ENCODE data around the gene KRT77.
"Not testable (repeated sequence)": the region's sequence is repeated elsewhere in the genome, so short reads cannot be mapped to it uniquely, and the experiment has no call there.

Gene KRT77

GRCh38 chr12:52703424-52703823 is at the start of gene KRT77:
Gene KRT77, minus strand, starts transcription at chr12:52703524. Its CDS starts 90 bp downstream, at chr12:52703434.
- no peak for DNase-seq (ENCODE audit: low spot score)

DNA sequence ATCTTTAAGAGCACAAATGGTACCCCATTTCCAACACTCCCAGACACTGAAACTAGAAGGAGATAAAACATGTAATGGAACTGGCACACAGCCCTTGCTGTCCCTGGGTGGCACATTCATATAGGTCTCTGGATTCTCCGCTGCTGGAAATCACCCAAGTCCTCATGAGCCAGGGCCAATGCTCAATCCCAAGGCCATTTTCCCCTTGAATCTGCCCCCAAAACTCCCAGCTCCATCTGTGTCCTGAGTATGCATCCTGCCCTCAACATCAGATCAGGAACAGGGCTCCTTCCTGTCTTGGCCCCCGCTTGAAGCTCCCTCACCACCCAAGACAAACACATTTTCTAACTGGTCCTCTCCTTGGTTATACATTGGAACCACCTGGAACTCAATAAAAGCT is 49.2 kb upstream of the KRT77 start:
- no peak for DNase-seq (ENCODE audit: low spot score)

DNA sequence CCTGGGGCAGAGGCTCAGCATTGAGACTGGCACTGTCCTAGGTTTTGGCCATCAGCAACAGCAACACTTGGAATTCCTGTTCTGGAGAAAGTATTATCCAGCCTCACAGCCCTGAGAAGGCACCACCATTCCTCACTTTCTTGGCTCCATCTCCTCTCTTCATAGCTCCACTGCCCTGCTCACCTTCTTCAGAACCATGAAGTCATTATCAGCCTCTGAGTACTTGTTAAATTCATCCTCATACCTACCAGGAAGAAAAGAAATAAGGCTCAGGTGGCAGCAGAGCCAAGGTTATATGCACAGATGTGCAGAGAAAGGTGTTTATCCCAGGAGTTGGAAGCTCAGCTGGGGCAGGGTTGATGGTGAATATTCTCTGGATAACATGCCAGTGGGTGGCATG is 48.5 kb upstream of the KRT77 start:
- DNase-seq (ENCODE audit: low spot score) = no peak

DNA sequence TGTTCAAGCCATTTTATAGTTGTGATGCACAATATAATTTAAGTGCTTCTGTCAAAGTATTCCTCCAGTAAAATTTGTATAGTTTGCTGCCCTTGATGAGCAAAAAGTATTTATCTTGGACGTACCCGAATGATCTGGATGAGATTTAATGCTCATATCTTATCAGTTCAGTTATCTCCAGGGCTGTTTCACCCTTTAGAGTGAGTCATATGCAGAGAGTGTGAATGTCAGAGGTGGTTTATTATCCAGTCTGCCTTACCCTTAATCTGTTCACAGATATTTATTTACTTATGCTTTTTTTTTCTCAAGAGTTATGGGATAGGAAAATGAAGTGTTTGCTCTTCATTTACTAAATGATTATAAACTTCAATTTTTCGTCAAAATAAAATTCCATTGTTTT is 47.2 kb upstream of the KRT77 start:
- DNase-seq (ENCODE audit: low spot score) = not testable (repeated sequence)

DNA sequence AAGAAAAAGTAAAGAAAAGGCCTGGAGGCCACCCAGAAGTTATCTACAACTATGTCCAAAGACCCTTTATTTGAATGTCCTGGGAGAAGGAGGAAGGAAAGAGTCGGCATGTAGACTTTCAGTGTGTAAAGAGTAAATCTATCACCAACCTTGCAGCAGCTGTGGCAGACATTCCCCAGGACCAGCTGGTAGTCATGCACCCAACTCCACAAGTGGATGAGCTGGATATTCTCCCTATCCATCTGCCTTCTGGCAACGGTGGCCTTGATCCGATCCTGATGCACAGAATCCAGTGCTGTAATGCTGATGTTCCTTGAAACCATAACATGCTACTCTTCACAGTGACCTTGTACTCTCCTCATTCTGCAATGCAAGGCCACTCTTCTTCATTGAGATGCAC is 46.5 kb upstream of the KRT77 start:
- DNase-seq (ENCODE audit: low spot score) = no peak

DNA sequence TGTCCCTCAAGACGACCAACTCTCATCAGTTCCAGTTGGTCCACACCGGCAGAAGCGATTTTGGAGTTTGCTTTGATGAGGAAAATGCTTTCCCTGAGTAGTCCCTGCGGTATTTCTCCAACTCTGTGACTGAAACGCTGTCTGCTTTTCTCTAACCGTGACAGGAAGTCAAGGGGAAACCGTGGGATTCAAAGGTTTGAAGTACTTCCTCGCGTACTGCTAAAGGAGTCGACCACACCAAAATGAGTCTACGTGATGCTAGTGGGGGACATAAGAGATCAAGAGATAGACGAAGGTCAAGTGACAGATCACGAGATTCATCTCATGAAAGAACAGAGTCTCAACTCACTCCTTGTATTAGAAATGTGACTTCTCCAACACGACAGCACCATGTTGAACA is 45.3 kb upstream of the KRT77 start:
- no peak for DNase-seq (ENCODE audit: low spot score)

DNA sequence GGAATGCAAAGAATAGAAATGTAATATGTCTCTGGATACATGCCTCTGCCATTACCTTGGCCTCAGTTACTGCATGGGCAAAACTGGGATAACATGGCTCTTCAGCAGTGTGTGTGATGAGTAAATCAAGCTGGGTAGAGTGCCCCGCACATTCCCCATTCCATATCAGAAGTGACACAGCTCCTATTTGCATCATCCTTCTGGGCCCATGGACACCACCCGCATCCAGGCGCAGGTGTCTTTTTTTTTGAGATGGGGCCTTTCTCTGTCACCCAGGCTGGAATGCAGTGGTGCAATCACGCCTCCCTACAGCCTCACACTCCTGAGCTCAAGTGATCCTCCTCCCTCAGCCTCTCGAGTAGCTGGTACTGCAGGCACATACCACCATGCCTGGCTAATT is 42.2 kb upstream of the KRT77 start:
- DNase-seq (ENCODE audit: low spot score) = no peak

DNA sequence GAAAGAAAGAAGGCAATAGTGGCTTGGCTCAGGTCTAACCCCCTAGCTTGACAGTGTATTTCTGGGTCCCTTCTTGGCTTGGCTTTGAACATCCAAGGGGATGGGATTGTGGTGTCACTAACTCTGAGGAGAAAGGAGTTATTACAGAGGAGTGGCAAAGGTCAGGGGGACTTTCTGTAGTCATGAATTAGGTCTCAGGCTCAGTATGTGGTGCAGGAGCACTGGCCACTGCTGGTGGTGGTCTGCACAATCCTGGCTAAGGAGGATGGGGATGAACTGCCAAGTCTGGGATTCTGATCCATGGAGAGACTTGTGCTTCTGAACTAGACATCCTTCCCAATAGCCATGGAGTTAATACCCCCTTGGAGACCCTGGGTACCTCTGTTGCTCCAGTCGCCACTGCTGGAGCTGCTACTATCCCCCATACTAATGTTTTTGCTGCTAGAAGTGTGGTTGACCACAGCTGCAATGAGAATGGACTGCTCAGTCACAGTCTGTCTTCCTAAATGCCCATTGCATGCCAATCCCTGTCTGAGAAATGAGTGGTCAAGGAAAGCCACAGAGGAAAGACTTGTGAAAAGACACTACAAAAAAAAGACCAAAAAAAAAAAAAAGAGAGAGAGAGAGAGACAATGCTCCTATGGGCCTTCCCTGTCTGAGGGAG is 41.3 kb upstream of the KRT77 start:
- DNase-seq (ENCODE audit: low spot score) = no peak

DNA sequence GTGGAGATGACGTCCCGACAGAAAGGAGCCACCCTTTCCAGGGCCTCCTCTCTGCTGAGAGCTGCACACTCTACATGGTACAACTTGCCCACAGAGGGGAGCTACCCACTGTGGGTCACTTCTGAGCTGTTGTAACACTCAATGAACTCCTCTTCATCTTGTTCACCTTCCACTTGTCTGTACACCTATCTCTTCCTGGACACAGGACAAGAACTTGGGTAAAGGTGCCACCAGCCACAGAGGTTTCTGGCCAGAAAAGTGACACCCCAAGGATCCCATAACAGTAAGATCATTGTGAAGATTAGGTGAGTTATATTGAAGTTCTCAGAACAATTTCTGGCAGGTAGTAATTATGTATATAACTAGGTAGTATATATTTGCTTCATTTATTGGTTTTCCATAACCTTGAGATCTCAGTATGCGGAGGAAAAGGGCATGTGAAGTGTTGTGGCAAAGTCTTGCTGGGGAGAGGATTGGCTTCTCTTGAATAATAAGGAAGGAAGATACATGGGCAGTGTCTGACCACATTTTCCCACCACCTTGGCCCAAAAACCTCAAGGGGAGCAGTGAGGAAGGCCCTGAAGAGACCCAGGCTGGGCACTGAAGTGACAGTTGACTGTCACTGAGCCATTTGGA is 39.6 kb upstream of the KRT77 start:
- no peak for DNase-seq (ENCODE audit: low spot score)

GRCh38 chr12:52742196-52742580 is 38.9 kb upstream of the KRT77 start:
- DNase-seq (ENCODE audit: low spot score) = no peak

DNA sequence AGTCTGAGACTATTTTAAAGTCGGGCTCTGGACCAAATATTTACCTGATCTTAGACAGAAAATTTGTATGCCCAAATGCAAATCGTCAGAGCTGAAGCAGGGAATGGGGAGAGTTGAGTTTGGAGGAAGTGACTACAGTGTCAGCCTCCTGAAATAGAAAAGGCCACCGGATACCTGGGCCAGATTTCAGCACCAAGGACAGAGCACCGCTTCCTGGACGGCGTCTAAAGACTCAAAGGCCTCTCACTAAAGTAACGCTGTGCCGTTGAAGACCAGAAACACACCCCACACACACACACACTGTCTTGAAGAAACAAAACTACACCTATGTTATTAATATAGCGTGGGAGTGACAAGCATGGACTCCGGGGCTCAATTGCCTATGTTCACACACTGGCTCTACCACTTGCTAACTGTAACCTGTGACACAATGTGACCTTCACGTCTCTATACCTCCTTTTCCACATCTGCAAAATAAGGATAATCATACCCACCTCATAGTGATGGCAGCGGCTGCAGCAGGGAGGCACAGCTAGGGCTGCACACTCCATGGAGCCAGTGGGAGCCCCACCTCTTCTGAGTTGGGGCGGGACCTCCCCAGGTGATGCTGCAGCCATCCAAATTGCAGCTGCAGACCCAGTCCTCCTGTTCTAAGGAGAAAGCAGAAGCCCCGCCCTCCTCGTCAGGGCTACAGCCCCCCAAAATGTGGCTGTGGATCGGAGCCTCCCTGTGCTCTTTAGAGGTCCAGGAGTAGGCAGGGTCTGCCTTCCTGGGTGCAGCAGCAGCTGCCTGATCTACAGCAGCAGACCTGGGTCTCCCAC is 38.3 kb upstream of the KRT77 start:
- peak; percentile 89 for DNase-seq (ENCODE audit: low spot score)

DNA sequence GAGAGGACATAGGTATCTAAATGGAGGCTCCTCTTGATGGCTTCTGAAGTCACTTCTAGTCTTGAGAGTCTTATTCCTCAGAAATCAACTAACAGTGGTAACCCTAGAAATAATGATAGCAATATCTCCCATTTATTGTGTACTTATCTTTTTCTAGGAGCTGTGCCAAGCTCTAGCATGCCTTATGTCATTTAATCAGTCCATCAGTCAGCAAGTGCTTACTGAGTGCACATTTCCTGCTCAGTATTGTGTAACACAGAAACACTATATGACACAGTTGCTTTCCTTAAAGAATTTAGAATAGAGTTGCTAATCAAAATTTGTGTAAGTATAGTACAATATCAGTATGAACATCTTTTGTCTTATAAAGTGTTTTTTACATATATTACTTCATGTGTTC is 37.3 kb upstream of the KRT77 start:
- no peak for DNase-seq (ENCODE audit: low spot score)

- no peak for DNase-seq (ENCODE audit: low spot score)
Measured at GRCh38 chr12:52739963-52740362, 36.6 kb upstream of the KRT77 start.

GRCh38 chr12:52735816-52736632 is 32.7 kb upstream of the KRT77 start:
- no peak for DNase-seq (ENCODE audit: low spot score)

DNA sequence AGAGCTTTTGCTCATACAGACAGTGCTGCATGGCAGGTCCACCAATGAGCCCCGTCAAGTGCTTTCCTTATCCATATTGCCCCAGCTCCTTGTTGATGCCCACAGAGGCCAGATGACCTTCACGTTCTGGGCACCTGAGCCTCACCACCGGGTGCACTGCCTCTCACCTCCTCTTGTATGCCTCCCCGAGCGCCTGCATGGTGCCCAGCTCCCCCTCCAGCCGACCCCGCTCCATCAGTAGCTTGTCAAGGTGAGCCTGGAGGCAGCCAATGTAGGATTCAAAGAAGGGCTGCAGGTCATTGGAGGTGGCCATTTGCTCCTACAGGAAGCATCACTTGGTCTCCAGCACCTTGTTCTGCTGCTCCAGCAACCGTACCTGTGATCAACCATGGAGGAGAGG is 31.8 kb upstream of the KRT77 start:
- no peak for DNase-seq (ENCODE audit: low spot score)

DNA sequence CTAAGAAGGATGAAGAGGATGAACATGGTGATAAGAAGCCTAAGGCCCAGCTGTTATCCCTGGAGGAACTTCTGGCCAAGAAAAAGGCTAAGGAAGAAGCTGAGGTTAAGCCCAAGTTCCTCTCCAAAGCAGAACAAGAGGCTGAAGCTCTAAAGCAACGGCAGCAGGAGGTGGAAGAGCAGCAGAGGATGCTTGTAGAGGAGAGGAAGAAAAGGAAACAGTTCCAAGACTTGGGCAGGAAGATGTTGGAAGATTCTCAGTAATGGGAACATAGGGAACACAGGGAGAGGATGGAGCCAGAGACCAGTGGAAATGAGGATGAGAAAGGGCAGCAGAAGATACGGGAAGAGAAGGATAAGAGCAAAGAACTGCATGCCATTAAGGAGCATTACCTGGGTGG is 27.5 kb upstream of the KRT77 start:
- no peak for DNase-seq (ENCODE audit: low spot score)

DNA sequence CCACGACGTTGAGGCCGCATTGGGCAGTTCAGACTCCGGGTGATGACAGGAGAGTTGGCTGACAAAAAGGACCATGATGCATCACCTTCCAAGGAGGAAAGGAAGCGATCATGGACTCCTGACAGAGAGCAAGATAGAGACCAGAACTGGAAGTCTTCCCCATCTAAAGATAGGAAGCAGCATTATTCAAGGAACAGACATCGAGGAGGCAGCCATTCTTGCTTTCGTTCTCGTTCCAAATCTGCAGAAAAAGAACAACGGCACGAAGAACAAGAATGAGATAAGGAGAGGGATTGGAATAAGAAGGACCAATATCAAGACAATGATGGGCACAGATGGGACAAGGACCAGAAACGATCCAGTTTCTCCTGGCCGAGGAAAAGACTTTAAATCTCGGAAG is 27.1 kb upstream of the KRT77 start:
- DNase-seq (ENCODE audit: low spot score) = no peak

DNA sequence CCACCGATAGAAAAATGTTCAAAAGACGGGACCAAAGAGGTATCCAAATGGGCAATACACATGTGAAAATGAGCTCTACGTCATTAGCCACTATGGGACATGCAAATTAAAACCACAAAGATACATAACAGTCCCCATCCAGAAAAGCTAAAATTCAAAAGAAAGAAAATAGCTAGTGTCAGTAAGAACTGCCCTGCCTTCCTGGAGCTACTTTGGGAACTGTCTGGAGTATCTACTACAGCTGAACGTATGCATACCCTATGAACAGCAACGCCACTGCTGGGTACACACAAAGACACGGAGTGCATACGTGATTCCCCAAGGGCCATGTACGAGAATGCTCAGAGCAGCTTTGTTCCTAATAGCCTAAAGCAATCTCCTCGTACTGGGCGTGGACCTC is 25.8 kb upstream of the KRT77 start:
- DNase-seq (ENCODE audit: low spot score) = no peak

DNA sequence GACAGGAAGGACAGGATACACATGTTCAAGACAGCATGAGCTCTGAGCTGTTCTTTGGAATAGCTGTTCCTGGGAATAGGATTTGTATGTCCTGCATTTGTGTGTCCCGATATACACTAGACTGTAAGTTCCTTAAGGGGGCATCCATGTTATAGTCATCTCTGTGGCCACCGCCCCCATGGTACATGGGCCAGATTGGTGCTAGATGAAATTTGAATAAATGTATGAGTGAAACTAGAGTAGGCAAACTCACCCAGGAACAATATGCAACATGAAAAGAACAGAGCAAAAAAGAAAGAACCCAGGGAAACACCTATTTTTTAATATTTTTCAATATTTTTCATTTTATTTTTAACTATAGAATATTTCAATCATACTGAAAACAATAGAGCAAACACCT is 25.1 kb upstream of the KRT77 start:
- no peak for DNase-seq (ENCODE audit: low spot score)

- DNase-seq (ENCODE audit: low spot score) = no peak
Measured at GRCh38 chr12:52727037-52727436, 23.7 kb upstream of the KRT77 start.

DNA sequence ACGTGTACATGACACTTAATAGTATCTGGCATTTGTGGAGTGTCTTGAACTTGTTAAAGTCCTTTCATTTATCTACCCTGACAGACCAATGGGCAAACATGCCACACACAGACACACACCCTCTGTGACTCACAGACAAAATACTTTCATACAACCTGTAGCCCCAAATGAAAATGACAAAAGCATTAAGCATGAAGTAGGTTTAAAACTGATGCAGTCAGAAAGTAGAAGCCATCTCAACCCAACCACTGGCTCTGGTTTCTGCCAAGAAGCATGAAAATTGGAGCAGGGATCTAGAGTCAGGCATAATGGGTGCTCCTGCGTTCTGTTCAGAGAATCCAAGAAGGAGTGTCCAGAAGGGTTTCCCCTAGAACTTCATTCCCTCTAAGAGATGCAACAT is 23.1 kb upstream of the KRT77 start:
- no peak for DNase-seq (ENCODE audit: low spot score)

- no peak for DNase-seq (ENCODE audit: low spot score)
Measured at GRCh38 chr12:52724384-52724783, 21.1 kb upstream of the KRT77 start.

All from iPS-NIHi11 (cell line).